Measurements from ENCODE around the gene INSL4.

Gene INSL4

DNA sequence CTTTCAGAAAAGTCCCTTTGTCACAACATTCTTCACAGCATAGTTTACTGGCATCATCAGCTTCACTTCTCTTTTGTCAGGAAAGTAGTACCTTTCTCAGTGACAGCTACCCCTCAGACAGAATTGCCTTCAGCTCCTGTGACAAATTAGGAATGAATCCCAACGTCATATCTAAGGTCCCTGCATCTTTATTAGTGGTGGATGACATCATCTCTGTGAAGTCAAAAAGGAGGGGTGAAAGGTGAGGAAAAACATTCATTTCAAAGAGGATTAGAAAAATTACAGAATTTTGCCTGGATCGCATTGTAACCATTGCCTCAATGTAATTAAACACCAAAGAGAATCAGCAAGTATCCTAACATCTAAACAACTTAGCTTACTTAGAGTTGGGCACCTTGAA lies 37.9 kb upstream of the INSL4 start:
- H3K4me3 ChIP-seq (replicated peaks in 1 of 2; ENCODE audit: low read depth in 2 of 2, low read length in 2 of 2) = no peak overlapping the region
- TF ChIP-seq, protein P1, sequence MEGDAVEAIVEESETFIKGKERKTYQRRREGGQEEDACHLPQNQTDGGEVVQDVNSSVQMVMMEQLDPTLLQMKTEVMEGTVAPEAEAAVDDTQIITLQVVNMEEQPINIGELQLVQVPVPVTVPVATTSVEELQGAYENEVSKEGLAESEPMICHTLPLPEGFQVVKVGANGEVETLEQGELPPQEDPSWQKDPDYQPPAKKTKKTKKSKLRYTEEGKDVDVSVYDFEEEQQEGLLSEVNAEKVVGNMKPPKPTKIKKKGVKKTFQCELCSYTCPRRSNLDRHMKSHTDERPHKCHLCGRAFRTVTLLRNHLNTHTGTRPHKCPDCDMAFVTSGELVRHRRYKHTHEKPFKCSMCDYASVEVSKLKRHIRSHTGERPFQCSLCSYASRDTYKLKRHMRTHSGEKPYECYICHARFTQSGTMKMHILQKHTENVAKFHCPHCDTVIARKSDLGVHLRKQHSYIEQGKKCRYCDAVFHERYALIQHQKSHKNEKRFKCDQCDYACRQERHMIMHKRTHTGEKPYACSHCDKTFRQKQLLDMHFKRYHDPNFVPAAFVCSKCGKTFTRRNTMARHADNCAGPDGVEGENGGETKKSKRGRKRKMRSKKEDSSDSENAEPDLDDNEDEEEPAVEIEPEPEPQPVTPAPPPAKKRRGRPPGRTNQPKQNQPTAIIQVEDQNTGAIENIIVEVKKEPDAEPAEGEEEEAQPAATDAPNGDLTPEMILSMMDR (IDR thresholded peaks at IDR 0.05; ENCODE audit: low read depth, low read length) = no peak
- no peak for DNase-seq (ENCODE audit: low read depth in 2 of 2)

DNA sequence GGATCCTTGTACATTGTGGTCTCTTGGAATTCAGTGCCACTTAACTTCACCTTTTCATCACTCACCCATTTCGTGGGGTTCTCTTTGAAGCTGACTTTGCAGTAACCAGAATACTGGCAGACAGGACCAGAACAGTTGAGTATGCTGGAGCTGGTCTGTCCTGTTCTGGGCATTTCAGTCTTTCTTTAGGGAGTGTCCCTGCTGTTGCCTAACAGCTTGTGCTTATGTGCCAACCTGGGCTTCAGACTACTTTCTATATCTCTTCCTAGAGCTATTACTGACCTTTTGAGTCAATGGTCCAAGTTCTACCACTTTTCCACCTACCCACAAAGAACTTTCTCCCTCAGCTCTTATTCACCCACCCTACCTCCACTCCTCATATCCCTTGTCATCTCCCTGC lies 35.8 kb upstream of the INSL4 start:
- TF ChIP-seq, protein P1 (IDR thresholded peaks at IDR 0.05; ENCODE audit: low read depth, low read length) = no peak
- no peak for DNase-seq (ENCODE audit: low read depth in 2 of 2)

DNA sequence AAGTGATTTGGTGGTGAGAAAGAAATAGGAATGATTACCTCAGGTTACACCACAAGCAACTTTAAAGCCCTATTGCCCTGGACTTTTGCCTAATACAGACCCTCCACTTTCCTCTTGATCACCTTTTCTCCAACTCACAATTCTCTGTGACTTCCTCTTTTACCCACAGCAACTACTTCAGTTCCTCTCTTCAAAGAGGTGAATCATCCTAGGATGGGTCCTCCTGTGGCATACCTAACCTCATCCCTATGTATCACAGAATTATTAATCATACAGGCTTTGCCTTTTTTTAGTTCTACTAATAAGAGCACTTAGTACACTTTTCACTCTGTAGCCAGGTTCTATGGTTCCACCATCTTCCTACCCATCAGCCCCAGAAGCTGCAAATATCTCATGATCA lies 26.1 kb upstream of the INSL4 start:
- no peak overlapping the region for H3K4me3 ChIP-seq (replicated peaks in 1 of 2; ENCODE audit: low read depth in 2 of 2, low read length in 2 of 2)
- no peak for DNase-seq (ENCODE audit: low read depth in 2 of 2)
- TF ChIP-seq, protein P1 (IDR thresholded peaks at IDR 0.05; ENCODE audit: low read depth, low read length) = no peak

More for the DNA sequence above, 35.8 kb upstream of the INSL4 start:
- H3K4me3 ChIP-seq (replicated peaks in 1 of 2; ENCODE audit: low read depth in 2 of 2, low read length in 2 of 2) = no peak overlapping the region

DNA sequence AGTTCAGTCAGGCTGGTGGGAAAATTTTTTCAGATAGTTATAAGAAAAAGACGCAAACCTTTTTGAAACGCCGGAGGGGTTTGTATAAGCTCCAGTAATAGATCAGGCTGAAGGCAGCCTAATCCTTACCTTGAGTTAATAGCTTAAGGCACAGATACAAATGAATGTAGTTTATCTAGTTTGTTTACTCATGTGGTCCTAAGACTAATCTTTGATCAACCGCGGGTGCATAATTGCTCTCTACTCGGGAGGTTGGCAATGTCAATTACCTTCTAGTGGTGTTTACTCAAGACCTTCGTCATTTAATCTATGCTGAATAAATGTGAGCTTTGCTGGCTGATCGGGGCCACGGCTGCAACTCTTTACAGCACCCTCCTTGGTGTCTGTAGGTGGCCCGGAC lies 665 bp upstream of the INSL4 start:
- no peak for DNase-seq (ENCODE audit: low read depth in 2 of 2)
- no peak overlapping the region for H3K4me3 ChIP-seq (replicated peaks in 1 of 2; ENCODE audit: low read depth in 2 of 2, low read length in 2 of 2)
- TF ChIP-seq, protein P1 (IDR thresholded peaks at IDR 0.05; ENCODE audit: low read depth, low read length) = no peak

DNA sequence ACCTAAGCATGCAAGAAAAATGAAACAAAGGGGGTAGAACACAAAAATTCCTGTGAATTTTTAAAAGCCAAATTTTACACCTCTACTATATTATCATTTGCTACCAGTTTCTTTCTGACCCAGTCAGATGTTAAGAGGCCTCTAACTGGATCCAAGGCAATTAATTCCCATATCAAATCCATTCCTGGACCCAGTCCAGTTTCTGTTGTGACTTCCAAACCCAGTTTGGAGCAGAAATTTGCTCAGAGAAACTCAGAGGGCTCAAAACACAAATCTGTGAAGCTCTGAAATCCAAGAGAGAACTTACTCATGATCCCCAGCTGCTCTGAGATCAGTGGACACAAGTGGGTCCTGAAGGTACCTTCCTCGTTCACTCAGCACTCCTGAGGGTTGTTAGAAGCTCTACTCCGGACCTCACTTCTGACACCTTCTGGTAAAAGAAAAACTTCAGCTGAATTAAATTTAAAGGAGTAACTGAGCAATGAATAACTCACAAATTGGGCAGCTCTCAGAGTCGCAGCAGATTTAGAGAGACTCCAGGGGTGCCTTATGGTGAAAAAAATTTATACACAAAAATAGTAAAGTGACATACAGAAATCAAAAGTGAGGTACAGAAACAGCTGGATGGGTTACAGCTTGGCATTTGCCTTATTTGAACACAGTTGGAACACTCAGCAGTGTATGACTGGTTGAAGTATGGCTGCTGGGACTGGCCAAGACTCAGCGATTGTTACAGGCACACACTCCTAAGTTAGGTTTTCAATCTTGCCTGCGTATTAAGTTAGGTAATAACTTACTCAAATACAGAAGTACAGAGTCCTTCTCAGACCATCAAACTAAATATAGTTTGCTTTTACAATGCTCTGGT lies 32.4 kb downstream of the INSL4 start:
- no peak overlapping the region for H3K4me3 ChIP-seq (replicated peaks in 1 of 2; ENCODE audit: low read depth in 2 of 2, low read length in 2 of 2)
- DNase-seq (ENCODE audit: low read depth in 2 of 2) = peak; percentile 24 to 32
- TF ChIP-seq, protein P1 (IDR thresholded peaks at IDR 0.05; ENCODE audit: low read depth, low read length) = peak; percentile 17

DNA sequence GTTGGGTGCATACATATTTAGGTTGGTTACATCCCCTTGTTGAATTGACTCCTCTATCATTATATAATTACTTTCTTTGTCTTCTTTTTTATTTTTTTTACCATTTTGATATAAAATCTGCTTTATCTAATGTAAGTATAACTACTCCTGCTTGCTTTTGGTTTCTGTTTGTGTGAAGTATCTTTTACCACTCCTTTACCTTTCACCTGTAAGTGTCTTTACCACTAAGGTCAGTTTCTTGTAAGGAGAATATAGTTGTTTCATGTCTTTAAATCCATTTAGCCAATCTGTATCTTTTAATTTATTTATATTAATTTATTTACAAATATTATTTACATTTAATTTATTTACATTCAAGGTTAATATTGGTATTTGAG lies 33.0 kb downstream of the INSL4 start:
- TF ChIP-seq, protein P1 (IDR thresholded peaks at IDR 0.05; ENCODE audit: low read depth, low read length) = no peak
- DNase-seq (ENCODE audit: low read depth in 2 of 2) = no peak
- no peak overlapping the region for H3K4me3 ChIP-seq (replicated peaks in 1 of 2; ENCODE audit: low read depth in 2 of 2, low read length in 2 of 2)

Measured in cardiac fibroblast (primary cell).